ENCODE measurements around the gene DEFB123.
"Not testable (repeated sequence)": the region's sequence is repeated elsewhere in the genome, so short reads cannot be mapped to it uniquely, and the experiment has no call there.

Gene DEFB123, protein sequence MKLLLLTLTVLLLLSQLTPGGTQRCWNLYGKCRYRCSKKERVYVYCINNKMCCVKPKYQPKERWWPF

DNA sequence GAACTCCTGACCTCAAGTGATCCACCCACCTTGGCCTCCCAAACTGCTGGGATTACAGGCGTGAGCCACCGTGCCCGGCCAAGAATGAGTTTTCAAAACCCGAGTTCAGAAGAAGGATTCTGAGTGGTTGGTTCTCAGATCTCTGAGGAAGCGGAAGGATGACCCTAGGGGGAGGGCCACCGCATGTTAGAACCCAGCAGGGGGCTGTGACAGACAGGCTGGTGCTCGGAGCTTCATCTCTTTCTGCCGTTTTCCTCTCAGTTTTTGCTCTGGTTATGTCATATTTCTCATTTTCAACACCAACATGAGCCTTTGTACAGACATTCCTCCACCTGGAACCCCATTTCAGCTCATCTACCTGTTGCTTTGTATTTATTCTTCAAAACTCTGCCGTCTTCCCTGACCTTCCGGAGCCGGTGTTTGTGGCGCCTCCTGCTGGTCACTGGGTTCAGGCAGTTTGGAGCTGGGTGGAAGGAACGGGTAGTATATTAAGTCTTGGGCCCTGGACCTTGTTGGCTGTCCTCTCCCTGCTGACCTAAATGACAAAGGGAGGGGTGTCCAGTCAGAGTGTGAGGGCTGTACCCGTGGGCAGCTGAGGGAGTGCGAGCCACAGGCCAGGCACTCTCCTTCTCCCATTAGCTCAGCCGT is at the start of gene DEFB123:
DEFB123 (plus strand) TSS at position 621 of the 648 bp plus-strand sequence. CDS start 67 bp downstream, outside the sequence.
- no peak for DNase-seq

DNA sequence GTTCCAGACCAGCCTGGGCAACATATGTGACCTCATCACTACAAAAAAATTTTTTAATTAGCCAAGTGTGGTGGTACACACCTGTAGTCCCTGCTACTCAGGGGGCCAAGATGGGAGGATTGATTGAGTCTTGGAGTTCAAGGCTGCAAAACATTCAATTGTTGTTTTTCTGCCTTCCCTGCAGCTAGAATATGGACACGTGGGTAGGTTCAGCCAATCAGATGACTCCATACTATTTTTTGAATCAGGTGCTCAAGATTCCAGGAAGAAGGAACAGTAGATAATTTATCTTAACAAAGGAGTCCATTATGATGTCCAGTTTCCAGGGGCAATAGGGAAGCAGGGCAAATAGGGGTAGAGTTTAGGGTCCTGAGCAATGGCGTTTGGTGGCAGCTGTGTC is 47.6 kb upstream of the DEFB123 start:
- no peak for DNase-seq

- no peak for DNase-seq
Observed at GRCh38 chr20:31394900-31395299, 45.5 kb upstream of the DEFB123 start.

- DNase-seq = no peak
Observed at GRCh38 chr20:31403886-31404285, 36.5 kb upstream of the DEFB123 start.

- no peak for DNase-seq
Observed at GRCh38 chr20:31406115-31406514, 34.3 kb upstream of the DEFB123 start, which contains the start of gene DEFB121. Gene DEFB121, minus strand, starts transcription at chr20:31406215. Its CDS starts 63 bp downstream, at chr20:31406152.

DNA sequence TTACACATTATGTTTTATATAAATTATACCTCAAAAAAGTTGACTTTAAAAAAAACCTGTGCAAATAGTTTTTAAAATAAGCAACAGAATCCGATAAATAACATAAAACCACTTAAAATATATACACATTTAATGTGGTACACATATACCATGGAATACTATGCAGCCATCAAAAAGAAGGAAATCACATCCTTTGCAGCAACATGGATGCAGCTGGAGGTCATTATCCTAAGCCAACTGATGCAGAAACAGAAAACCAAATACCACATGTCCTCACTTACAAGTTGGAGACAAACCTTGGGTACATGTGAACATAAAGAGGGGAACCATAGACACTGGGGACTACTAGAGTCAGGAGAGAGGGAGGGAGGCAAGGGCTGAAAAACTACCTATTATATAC is 30.4 kb upstream of the DEFB123 start:
- no peak for DNase-seq

GRCh38 chr20:31414381-31414780 is 26.1 kb upstream of the DEFB123 start:
- no peak for DNase-seq

- no peak for DNase-seq
Observed at GRCh38 chr20:31415653-31416052, 24.8 kb upstream of the DEFB123 start.

- DNase-seq = no peak
Observed at GRCh38 chr20:31418307-31418706, 22.1 kb upstream of the DEFB123 start.

DNA sequence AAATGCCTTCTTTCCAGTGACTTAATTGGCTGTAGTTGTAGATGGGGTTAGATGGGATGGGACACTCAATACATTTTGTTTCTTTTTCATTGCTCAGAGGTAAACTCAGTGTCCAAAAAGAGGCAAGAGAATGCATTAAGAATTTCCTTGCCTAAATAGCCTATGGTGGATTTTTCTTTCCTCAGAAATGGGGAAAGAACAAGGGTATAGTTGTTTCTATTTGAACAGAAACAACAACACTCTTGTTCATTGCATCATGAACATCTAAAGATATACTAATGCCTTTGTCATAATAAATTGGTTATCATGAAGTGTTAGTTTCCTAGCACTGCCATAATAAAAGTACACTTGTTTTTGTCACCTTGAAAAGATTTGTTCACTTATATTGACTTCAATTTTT is 14.6 kb upstream of the DEFB123 start:
- no peak for DNase-seq

GRCh38 chr20:31426891-31427551 is 13.4 kb upstream of the DEFB123 start:
- not testable (repeated sequence) for DNase-seq

DNA sequence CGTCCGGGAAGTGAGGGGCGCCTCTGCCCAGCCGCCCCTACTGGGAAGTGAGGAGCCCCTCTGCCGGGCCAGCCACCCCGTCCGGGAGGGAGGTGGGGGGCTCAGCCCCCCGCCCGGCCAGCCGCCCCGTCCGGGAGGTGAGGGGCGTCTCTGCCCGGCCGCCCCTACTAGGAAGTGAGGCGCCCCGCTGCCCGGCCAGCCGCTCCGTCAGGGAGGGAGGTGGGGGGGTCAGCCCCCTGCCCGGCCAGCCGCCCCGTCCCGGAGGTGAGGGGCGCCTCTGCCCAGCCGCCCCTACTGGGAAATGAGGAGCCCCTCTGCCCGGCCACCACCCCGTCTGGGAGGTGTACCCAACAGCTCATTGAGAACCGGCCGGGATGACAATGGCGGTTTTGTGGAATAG is 12.9 kb upstream of the DEFB123 start:
- not testable (repeated sequence) for DNase-seq

DNA sequence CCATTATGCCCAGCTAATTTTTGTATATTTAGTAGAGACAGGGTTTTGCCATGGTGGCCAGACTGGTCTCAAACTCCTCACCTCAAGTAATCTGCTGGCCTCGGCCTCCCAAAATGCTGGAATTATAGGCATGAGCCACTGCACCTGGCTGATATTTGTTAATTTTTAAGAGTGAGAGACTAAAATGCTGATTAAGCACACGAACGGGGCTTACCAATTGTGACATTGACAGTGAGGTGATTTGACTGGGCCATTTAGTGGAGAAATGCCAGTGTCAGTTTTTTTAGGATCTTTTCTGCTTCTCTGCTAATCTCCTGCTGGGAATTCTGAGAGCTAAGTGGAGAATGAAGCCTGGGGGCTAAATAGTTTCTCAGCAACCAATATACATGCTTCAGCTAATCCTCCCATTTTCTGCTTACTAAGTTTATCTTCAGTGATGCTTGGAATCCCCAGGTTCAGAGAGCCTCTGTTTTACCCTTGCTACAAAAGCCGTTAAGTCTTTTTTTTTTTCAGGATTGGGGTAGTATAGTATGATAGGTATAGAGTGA is 9.8 kb upstream of the DEFB123 start:
- DNase-seq = no peak

GRCh38 chr20:31446084-31446819 is 5.8 kb downstream of the DEFB123 start:
- DNase-seq = no peak

GRCh38 chr20:31449511-31450414 is 9.3 kb downstream of the DEFB123 start:
- no peak for DNase-seq

DNA sequence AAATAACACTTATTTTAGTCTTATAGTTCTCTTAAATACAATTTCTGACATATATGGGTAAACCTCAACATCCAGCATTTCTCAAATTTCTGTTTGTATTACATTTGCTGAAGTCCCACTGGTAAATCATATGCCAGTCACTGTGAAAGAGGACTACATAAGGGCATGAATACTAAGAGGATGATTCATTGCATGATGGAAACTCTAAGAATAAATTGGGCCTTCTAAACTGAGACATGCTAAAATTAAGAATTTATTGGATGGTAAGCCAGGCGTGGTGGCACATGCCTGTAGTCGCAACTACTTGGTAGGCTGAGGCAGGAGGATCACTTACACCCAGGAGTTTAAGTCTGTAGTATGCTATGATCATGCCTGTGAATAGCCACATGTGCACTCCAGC is 12.1 kb downstream of the DEFB123 start:
- no peak for DNase-seq

DNA sequence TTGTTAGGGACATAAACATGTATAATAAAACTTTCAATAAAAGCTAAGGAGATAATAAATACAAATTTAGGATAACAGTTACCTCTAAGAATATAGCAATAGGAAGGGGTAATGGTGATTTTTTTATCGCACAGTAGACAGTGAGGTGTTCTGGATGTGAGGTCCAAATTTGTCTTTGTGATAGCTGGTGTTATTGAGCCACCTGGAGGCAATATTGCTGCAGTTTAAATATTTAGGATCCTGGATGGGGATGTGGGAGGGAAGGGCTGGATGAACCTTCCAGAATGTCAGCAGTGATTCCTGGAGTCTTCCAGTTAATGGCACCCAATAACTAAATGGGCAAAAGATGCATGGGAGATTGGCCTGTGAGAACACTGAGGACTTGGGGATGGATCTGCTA is 13.9 kb downstream of the DEFB123 start:
- no peak for DNase-seq

DNA sequence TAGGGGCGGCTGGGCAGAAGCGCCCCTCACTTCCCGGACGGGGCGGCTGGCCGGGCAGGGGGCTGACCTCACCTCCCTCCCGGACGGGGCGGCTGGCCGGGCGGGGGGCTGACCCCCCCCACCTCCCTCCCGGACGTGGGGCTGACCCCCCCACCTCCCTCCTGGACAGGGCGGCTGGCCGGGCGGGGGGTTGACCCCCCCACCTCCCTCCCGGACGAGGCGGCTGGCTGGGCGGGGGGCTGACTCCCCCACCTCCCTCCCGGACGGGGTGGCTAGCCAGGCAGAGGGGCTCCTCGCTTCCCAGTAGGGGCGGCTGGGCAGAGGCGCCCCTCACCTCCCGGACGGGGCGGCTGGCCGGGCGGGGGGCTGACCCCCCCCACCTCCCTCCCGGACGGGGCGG is 30.5 kb downstream of the DEFB123 start:
- DNase-seq = not testable (repeated sequence)

- no peak for DNase-seq
Observed at GRCh38 chr20:31472395-31473330, 32.2 kb downstream of the DEFB123 start.

DNA sequence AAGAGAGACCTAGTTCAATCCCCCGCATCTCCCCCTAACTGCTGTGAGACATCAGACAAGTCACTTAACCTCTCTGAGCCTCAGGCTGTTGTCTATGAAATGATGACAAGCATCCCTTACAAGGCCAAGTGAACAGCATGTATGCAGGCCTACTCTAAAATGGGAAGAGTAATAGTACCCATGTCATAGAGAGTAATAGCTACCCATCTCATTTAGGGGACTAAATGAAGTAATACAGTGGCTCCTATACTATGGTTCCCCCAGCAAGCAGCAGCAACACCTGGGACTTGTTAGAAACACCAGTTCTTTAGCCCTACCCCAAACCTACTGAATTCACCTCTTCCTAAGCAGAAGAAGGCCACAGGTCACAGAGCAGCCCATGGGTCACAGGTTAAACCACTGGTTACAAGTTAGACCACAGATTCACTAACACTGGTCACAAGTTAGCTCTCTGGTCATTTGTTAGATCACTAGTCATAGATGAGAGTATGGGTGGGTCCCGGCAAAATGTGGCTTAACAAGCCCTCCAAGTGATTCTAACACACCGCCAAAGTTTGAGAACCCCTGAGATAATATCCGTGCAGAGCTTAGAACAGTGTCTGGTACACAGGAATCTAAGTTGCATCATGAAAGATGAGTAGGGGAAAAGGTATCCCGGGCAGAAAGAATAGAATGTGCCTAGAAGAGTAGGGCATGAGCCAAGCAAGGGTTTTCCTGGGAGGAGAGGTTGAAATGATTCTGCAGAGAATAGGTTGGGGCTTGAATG is 33.1 kb downstream of the DEFB123 start:
- DNase-seq = no peak

DNA sequence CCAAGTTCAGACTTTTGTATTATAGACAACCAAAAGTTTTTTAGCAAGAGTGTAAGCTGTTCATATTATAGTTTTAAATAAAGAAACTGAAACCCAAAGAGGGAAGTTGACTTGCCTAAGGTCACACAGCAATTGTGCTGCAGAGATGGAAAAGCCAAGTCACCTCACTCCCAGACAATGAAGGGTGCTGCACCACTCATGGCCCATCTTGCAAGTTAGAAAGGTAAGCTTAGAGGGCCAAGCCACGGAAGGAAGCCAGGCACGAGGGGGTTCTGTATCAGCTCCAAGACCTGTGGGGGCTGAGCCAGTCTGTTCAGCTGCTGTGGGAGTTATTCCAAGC is 33.6 kb downstream of the DEFB123 start:
- no peak for DNase-seq
